ENCODE measurements around the gene USP48. TPM values are rescaled to one million over a fixed set of nuclear protein-coding genes. Genes with fewer than 3 reads are reported as not detected.

Gene USP48
- total and polyA plus RNA-seq, 5 donors from 2014 or later, result 31.3 to 126 (median 39.2) TPM

- DNase-seq (no peak), ATAC-seq (ENCODE audit: low read depth in 2 of 2) (no peak)
- no peaks in the 10 kb centered on the region for H3K36me3 ChIP-seq (ENCODE audit: control insufficient read depth, insufficient read depth, low read length)
- H3K4me3 ChIP-seq (ENCODE audit: low read depth, low read length), result no peak overlapping the region
- H3K9me3 ChIP-seq (ENCODE audit: control insufficient read depth in 2 of 2, low read length in 2 of 2), result no peaks in the 10 kb centered on the region
- Mint-ChIP-seq H3K4me3 (peak overlapping the region in 2 of 4 donors; percentile 41 to 46), H3K27ac (peak overlapping the region in 1 of 3 donors; percentile 38), H3K9me3 (no peaks in the 10 kb centered on the region), H3K36me3 (no peaks in the 10 kb centered on the region), H3K4me1 (peaks cover 0 to 13% (median 0%) of the 10 kb centered on the region in 4 donors), H3K27me3 (peaks cover 60% of the 10 kb centered on the region)
- peaks cover 10% of the 10 kb centered on the region for H3K27me3 ChIP-seq (ENCODE audit: control insufficient read depth, insufficient read depth, low read length)
- no peak overlapping the region for H3K27ac ChIP-seq (ENCODE audit: insufficient read depth, low read length, poor library complexity, severe bottlenecking)
- H3K4me1 ChIP-seq (ENCODE audit: control insufficient read depth, insufficient read depth, low read length, poor library complexity, severe bottlenecking), result peaks cover 21% of the 10 kb centered on the region
Observed at GRCh38 chr1:21668232-21668950, 114.6 kb downstream of the USP48 start.

- Mint-ChIP-seq H3K27ac (peak overlapping the region in 1 of 3 donors; percentile 38), H3K4me1 (peaks cover 0 to 11% (median 0%) of the 10 kb centered on the region in 4 donors), H3K9me3 (no peaks in the 10 kb centered on the region), H3K36me3 (no peaks in the 10 kb centered on the region), H3K4me3 (peak overlapping the region in 1 of 4 donors; percentile 80), H3K27me3 (peaks cover 65% of the 10 kb centered on the region)
- ATAC-seq (ENCODE audit: low read depth in 2 of 2) (no peak), DNase-seq (no peak)
- no peaks in the 10 kb centered on the region for H3K36me3 ChIP-seq (ENCODE audit: control insufficient read depth, insufficient read depth, low read length)
- no peaks in the 10 kb centered on the region for H3K9me3 ChIP-seq (ENCODE audit: control insufficient read depth in 2 of 2, low read length in 2 of 2)
- H3K4me3 ChIP-seq (ENCODE audit: low read depth, low read length), result no peak overlapping the region
- no peak overlapping the region for H3K27ac ChIP-seq (ENCODE audit: insufficient read depth, low read length, poor library complexity, severe bottlenecking)
- H3K4me1 ChIP-seq (ENCODE audit: control insufficient read depth, insufficient read depth, low read length, poor library complexity, severe bottlenecking), result peaks cover 21% of the 10 kb centered on the region
- peaks cover 10% of the 10 kb centered on the region for H3K27me3 ChIP-seq (ENCODE audit: control insufficient read depth, insufficient read depth, low read length)
Observed at GRCh38 chr1:21667348-21668231, 115.4 kb downstream of the USP48 start.

GRCh38 chr1:21666576-21667320 is 116.2 kb downstream of the USP48 start:
- no peaks in the 10 kb centered on the region for H3K36me3 ChIP-seq (ENCODE audit: control insufficient read depth, insufficient read depth, low read length)
- Mint-ChIP-seq H3K4me1 (peaks cover 0 to 11% (median 0%) of the 10 kb centered on the region in 4 donors), H3K36me3 (no peaks in the 10 kb centered on the region), H3K9me3 (peaks cover 0 to 2% (median 0%) of the 10 kb centered on the region in 7 donors), H3K4me3 (peak overlapping the region in 2 of 4 donors; percentile 33 to 61), H3K27ac (no peak overlapping the region), H3K27me3 (peaks cover 65% of the 10 kb centered on the region)
- H3K27me3 ChIP-seq (ENCODE audit: control insufficient read depth, insufficient read depth, low read length), result peaks cover 10% of the 10 kb centered on the region
- ATAC-seq (ENCODE audit: low read depth in 2 of 2) (no peak), DNase-seq (no peak)
- H3K27ac ChIP-seq (ENCODE audit: insufficient read depth, low read length, poor library complexity, severe bottlenecking), result no peak overlapping the region
- H3K4me3 ChIP-seq (ENCODE audit: low read depth, low read length), result no peak overlapping the region
- H3K9me3 ChIP-seq (ENCODE audit: control insufficient read depth in 2 of 2, low read length in 2 of 2), result no peaks in the 10 kb centered on the region
- H3K4me1 ChIP-seq (ENCODE audit: control insufficient read depth, insufficient read depth, low read length, poor library complexity, severe bottlenecking), result peaks cover 21% of the 10 kb centered on the region

- no peak overlapping the region for H3K4me3 ChIP-seq (ENCODE audit: low read depth, low read length)
- no peaks in the 10 kb centered on the region for H3K36me3 Mint-ChIP-seq
- H3K9me3 ChIP-seq (ENCODE audit: control insufficient read depth in 2 of 2, low read length in 2 of 2), result no peaks in the 10 kb centered on the region
- H3K4me1 Mint-ChIP-seq, result peaks cover 0 to 9% (median 0%) of the 10 kb centered on the region in 4 donors
- peaks cover 68% of the 10 kb centered on the region for H3K27me3 Mint-ChIP-seq
- no peak for DNase-seq
- ATAC-seq (ENCODE audit: low read depth in 2 of 2), result no peak
- peaks cover 0 to 2% (median 0%) of the 10 kb centered on the region in 7 donors for H3K9me3 Mint-ChIP-seq
- no peaks in the 10 kb centered on the region for H3K36me3 ChIP-seq (ENCODE audit: control insufficient read depth, insufficient read depth, low read length)
- peak overlapping the region in 1 of 4 donors; percentile 51 for H3K4me3 Mint-ChIP-seq
- H3K4me1 ChIP-seq (ENCODE audit: control insufficient read depth, insufficient read depth, low read length, poor library complexity, severe bottlenecking), result peaks cover 21% of the 10 kb centered on the region
- peaks cover 10% of the 10 kb centered on the region for H3K27me3 ChIP-seq (ENCODE audit: control insufficient read depth, insufficient read depth, low read length)
- H3K27ac ChIP-seq (ENCODE audit: insufficient read depth, low read length, poor library complexity, severe bottlenecking), result no peak overlapping the region
- no peak overlapping the region for H3K27ac Mint-ChIP-seq
Observed at GRCh38 chr1:21665711-21666575, 117.0 kb downstream of the USP48 start.

- peaks cover 19% of the 10 kb centered on the region for H3K4me1 ChIP-seq (ENCODE audit: control insufficient read depth, insufficient read depth, low read length, poor library complexity, severe bottlenecking)
- no peak for DNase-seq
- Mint-ChIP-seq H3K36me3 (no peaks in the 10 kb centered on the region), H3K4me1 (peaks cover 0 to 4% (median 0%) of the 10 kb centered on the region in 4 donors), H3K9me3 (peaks cover 0 to 2% (median 0%) of the 10 kb centered on the region in 7 donors), H3K27ac (no peak overlapping the region), H3K4me3 (no peak overlapping the region), H3K27me3 (peaks cover 60% of the 10 kb centered on the region)
- H3K27ac ChIP-seq (ENCODE audit: insufficient read depth, low read length, poor library complexity, severe bottlenecking), result no peak overlapping the region
- H3K4me3 ChIP-seq (ENCODE audit: low read depth, low read length), result no peak overlapping the region
- no peak for ATAC-seq (ENCODE audit: low read depth in 2 of 2)
- no peaks in the 10 kb centered on the region for H3K36me3 ChIP-seq (ENCODE audit: control insufficient read depth, insufficient read depth, low read length)
- no peaks in the 10 kb centered on the region for H3K9me3 ChIP-seq (ENCODE audit: control insufficient read depth in 2 of 2, low read length in 2 of 2)
- H3K27me3 ChIP-seq (ENCODE audit: control insufficient read depth, insufficient read depth, low read length), result peaks cover 11% of the 10 kb centered on the region
Observed at GRCh38 chr1:21664806-21665588, 118.0 kb downstream of the USP48 start.

- Mint-ChIP-seq H3K27me3 (peaks cover 53% of the 10 kb centered on the region), H3K4me1 (peaks cover 0 to 8% (median 4%) of the 10 kb centered on the region in 4 donors), H3K27ac (no peak overlapping the region), H3K36me3 (no peaks in the 10 kb centered on the region), H3K4me3 (no peak overlapping the region), H3K9me3 (peaks cover 0 to 2% (median 0%) of the 10 kb centered on the region in 7 donors)
- no peak for ATAC-seq (ENCODE audit: low read depth in 2 of 2)
- DNase-seq, result no peak
- Histone ChIP-seq H3K27me3 (ENCODE audit: control insufficient read depth, insufficient read depth, low read length) (peaks cover 13% of the 10 kb centered on the region), H3K36me3 (ENCODE audit: control insufficient read depth, insufficient read depth, low read length) (no peaks in the 10 kb centered on the region), H3K9me3 (ENCODE audit: control insufficient read depth in 2 of 2, low read length in 2 of 2) (no peaks in the 10 kb centered on the region), H3K4me3 (ENCODE audit: low read depth, low read length) (no peak overlapping the region), H3K27ac (ENCODE audit: insufficient read depth, low read length, poor library complexity, severe bottlenecking) (no peak overlapping the region), H3K4me1 (ENCODE audit: control insufficient read depth, insufficient read depth, low read length, poor library complexity, severe bottlenecking) (peaks cover 19% of the 10 kb centered on the region)
Observed at GRCh38 chr1:21663951-21664805, 118.8 kb downstream of the USP48 start.
